HG02852 (cell line): ENCODE results near the gene BEST4.
"Not testable (repeated sequence)": the region's sequence is repeated elsewhere in the genome, so short reads cannot be mapped to it uniquely, and the experiment has no call there.

Source experiments
- ATAC-seq: cut with Tn5 transposase; IDR thresholded peaks from one replicate; pipeline ENCODE4 v1.9.1; 2021; ENCODE audit warnings: mild to moderate bottlenecking, moderate library complexity; ENCODE audit not compliant: unreplicated experiment

BEST4 gene

GRCh38 chr1:44788120-44788860 is at the start of gene BEST4:
TSS of gene BEST4 (minus strand) at chr1:44788170. CDS start at chr1:44787705, 465 bp downstream.
- ATAC-seq = no peak

DNA sequence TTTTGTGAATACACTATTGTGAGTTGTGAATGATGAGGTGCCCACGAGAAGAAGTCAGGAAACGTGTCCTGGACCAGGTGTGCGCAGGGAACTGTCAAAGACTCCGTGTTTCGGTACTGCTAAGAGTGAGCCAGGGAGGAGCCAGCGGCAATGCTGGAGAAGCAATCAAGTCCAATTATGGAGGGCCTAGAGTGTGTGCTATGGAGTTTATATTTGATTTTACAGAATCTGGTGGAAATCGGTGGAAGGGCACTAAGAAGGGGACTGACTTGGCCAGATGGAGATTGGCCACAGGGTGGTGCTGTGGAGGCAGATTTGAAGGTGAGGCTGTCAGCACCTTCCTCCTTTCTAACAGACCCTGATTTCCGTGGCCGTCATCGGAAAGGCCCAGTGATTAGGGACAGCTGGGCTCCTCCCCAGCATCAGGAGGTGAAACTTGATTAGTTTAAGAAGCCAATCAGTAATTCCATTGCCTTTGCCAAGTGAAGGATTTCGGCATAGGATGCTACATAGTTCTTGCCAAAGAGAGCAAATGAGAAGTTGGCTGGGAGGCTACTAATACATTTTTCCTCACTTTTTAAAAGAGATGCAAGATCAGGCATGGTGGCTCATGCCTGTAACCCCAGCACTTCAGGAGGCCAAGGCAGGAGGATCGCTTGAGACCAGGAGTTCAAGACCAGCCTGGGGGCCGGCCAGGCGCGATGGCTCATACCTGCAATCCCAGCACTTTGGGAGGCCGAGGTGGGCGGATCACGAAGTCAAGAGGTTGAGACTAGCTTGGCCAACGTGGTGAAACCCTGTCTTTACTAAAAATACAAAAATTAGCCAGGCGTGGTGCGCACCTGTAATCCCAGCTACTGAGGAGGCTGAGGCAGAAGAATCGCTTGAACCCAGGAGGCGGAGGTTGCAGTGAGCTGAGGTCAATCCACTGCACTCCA is 48.0 kb upstream of the BEST4 start:
- peak; percentile 64 for ATAC-seq

- ATAC-seq = no peak
These were observed 46.4 kb upstream of the BEST4 start for GRCh38 chr1:44834328-44834727.

GRCh38 chr1:44832056-44832705 is 44.2 kb upstream of the BEST4 start:
- no peak for ATAC-seq

DNA sequence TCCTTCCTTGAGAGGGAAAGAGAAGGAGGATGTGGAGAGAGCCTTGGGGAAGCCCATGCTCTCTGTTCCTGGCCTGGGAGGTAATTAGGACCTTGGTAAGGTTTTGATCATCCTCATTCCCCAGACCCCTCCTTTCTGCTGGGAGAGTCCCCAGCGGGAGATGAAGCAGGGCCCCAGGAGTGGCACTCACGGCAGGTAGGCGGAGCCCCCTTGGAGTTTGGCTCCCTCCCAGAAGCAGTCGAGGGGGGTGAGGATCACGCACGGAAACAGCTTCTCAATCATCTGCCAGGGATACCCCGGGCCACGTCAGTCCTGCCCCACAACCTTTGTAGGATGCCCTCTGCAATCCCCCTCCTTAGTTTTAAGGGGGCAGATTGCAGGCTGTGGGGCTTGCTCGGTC is 43.5 kb upstream of the BEST4 start:
- ATAC-seq = no peak

- no peak for ATAC-seq
These were observed 42.9 kb upstream of the BEST4 start for GRCh38 chr1:44830900-44831304.

DNA sequence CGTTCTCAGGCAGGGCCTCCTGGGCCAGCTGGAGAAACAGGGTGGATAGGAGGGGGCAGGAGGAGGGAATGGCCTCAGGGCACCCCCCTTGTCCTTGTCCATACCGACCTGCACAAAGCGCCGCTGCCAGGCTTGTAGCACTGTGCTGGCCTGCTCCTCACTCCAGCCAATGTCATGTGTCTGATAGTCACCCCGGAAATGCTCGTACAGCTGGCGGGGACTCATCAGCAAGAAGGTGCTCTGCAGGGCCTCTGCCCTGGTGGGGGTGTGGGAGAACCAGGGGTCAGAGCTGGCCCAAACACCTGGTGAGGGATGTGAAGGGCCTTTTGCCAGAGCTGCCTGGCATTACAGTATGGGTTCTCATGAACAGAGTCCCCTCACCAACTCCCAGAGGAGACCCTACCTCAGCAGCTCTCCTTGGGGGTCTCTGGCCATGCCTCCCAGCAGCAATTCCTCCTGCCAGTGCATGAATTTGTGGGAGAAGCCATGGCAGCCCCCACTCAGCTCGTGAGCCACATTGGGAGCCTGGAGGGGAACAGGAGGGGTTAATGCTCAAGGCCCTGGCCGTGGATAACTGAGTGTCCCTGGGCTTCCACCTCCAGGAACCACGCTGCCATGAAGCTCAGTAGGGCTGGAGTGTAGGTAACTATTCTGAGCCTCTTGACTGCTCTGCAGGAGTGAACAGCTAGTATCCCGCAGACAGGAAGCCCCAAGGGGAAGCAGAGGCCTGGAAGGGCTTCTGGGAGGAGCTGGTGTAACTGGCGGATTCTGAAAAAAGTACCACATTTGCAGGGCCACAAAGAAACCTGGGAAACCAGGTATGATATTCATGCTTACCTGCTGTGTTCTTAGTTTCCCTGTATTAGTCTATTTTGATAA is 41.8 kb upstream of the BEST4 start:
- ATAC-seq = no peak

DNA sequence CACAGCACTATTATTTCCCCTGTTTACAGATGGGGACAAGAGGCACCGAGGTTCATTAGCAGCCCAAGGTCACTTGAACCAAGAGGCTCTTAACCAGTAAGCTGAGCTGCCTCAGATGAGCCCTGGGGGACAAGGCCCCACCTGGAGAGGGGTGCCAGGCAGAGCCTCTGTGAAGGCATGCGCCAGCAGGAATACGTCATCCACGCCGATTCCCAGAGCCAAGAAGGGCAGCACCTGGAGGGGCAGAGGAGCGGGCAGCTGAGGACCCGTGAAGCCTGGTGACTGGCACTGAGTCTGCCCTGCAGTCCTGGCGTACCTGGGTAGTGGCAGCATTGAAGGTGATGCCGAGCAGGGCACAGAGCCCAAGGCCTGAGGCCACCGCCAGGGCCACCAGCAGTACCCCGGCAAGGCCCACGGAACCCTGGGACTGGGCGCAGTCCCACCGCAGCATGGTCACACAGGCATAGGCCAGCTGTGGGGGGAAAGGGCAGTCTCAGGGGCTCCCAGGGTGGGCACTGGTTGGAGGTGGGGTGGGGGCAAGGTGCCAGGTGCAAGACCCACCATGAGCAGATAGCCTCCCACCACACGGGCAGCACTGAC is 41.0 kb upstream of the BEST4 start:
- ATAC-seq = no peak

GRCh38 chr1:44828003-44828651 is 40.2 kb upstream of the BEST4 start:
- ATAC-seq = no peak

- ATAC-seq = no peak
These were observed 39.4 kb upstream of the BEST4 start for GRCh38 chr1:44827197-44828002.

- ATAC-seq = no peak
These were observed 38.6 kb upstream of the BEST4 start for GRCh38 chr1:44826375-44827196.

GRCh38 chr1:44824392-44824791 is 36.4 kb upstream of the BEST4 start:
- ATAC-seq = not testable (repeated sequence)

DNA sequence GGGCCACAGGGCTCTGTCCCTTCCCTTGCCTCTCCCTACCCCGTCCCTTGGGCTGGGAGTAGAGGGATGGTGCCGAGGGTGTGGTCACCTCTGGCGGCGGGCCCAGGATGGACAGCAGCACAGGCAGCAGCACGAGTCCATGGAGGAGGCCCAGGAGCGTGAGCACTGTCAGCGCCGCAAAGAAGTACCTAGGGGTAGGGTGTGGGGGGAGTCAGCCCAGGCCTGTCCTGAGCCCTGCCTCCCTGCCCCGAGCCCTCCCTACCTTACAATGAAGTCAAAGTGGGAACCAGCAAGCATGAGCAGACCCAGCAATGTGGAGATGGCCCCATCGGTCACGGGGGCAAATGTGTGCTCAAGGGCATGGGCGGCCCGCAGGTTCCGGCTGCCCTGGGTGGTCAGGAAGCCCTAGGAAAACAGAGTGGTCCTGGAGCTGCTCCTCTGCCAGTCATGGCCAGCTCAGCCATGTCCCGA is 35.0 kb upstream of the BEST4 start:
- no peak for ATAC-seq

DNA sequence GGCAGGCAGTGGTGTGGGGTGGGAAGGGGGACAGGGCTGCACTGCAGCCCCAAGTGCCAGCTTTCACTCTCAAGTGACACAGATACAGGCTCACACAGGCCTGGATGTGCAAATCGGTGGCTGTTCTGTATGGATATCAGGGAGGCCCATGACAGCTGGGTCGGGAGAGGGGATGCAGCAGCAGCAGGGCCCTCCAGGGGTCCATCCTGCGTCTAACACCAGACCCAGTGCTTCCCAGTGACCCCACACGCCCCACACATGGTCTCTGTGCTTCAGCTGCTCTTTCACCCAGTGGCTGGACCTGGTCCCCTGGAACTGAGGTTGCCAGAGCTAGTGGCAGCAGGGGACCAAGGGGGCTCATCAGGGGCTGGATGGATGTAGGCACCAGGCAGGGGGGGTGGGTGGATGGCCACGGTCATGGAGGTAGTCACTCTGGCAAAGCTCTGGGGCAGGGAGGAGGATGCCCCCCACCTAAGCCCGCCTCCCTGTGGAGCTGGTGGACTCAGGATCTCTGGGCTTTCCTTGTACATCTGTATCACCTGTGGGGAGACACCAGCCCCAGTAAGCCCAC is 34.2 kb upstream of the BEST4 start:
- no peak for ATAC-seq

GRCh38 chr1:44821240-44821715 is 33.3 kb upstream of the BEST4 start:
- no peak for ATAC-seq

DNA sequence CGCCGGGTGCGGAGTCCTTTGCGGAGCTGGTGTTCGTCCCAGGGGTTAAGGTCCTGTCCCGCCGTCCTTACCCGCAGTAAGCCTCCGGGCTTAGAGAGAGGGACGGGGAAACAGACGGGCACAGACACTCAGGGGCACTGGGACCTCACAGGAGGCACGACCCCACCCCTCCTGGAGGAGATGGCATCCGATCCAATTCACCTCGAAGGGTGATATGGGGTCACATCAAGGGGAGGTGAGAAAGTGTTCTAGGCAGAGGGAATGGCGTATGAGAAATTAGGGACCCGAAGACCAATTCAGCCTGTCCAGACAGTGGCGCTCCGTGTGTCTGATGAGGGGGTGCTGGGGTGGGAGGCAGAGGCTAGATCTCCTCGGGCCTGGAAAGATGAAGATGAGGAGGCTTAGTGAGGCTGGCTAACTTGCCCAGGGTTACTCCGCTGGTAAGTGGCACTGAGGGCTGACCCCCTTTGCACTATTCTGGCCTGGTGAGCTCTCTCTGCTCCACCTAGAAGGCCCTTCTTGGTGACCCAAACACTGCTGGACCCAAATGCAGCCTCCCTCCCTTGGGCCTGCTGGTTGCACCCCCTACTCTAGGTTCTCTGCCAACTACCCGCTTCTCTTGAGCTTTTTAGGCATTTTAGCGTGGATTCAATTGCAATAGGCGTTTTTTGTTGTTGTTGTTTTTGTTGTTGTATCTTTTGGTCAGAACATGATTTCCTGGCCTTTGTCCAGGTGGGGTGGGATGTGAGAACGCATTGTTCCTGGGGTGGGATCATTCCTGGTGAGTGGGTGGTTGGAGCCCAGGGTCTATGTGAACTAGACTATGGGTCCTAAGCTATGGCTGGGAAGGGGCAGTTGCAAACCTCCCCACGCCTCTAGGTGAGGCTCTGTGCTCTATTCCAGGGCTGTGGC is 32.6 kb upstream of the BEST4 start:
- peak; percentile 17 for ATAC-seq
